ENCODE data around the gene CALM3. TPM values are rescaled to one million over a fixed set of nuclear protein-coding genes. Genes with fewer than 3 reads are reported as not detected.

The CALM3 gene
- total RNA-seq, 3 donors from 2014 or later, result 241 to 325 (median 252) TPM

- Histone ChIP-seq H3K4me3 (peak overlapping the region; percentile 97), H3K36me3 (ENCODE audit: low read depth) (peaks cover 3% of the 10 kb centered on the region), H3K9me3 (peaks cover 9% of the 10 kb centered on the region), H3K4me1 (ENCODE audit: low read depth) (peaks cover 18% of the 10 kb centered on the region)
- ATAC-seq (peak; percentile 91), DNase-seq (peak; percentile 97 to 99 (median 99))
- TF ChIP-seq, protein P1, sequence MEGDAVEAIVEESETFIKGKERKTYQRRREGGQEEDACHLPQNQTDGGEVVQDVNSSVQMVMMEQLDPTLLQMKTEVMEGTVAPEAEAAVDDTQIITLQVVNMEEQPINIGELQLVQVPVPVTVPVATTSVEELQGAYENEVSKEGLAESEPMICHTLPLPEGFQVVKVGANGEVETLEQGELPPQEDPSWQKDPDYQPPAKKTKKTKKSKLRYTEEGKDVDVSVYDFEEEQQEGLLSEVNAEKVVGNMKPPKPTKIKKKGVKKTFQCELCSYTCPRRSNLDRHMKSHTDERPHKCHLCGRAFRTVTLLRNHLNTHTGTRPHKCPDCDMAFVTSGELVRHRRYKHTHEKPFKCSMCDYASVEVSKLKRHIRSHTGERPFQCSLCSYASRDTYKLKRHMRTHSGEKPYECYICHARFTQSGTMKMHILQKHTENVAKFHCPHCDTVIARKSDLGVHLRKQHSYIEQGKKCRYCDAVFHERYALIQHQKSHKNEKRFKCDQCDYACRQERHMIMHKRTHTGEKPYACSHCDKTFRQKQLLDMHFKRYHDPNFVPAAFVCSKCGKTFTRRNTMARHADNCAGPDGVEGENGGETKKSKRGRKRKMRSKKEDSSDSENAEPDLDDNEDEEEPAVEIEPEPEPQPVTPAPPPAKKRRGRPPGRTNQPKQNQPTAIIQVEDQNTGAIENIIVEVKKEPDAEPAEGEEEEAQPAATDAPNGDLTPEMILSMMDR (IDR thresholded peaks at IDR 0.05), result no peak
- intact Hi-C loops (cut with DNase I, micrococcal nuclease), result no loop called here
These were observed 479 bp upstream of the CALM3 start for GRCh38 chr19:46600384-46601317.

- TF ChIP-seq, protein P1 (IDR thresholded peaks at IDR 0.05), result no peak
- Histone ChIP-seq H3K4me3 (no peak overlapping the region), H3K9me3 (peaks cover 9% of the 10 kb centered on the region), H3K36me3 (ENCODE audit: low read depth) (peaks cover 3% of the 10 kb centered on the region), H3K4me1 (ENCODE audit: low read depth) (peaks cover 18% of the 10 kb centered on the region)
- ATAC-seq, result peak; percentile 3
- peak in 2 of 3 donors; percentile 59 to 63 for DNase-seq
- intact Hi-C loops (cut with DNase I, micrococcal nuclease), result no loop called here
These were observed 1.5 kb downstream of the CALM3 start for GRCh38 chr19:46602392-46603194.

DNA sequence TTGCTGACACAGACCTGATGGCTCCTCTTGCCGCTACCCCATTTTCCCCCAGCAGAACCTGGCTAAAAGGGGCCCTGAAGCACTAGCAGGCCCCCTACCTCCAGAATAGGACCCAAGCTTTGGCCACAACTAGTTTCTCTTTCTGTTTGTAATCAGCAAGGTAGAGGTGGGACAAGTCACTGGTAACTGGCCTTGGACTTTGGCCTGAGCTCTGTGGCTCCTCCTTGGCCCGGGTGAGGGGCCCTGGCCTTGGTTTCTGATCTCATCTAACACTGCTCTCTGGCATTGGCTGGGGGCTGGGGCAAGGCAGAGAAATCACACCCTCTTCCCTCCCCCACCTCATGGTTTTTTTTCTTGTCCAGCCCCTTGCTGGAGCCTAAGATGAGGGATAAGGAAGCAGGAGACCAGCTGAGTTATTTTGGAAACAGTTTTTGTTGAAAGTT, 2.1 kb downstream of the CALM3 start:
- H3K4me3 ChIP-seq, result no peak overlapping the region
- intact Hi-C loops (cut with DNase I, micrococcal nuclease), result no loop called here
- peaks cover 7% of the 10 kb centered on the region for H3K9me3 ChIP-seq
- peaks cover 4% of the 10 kb centered on the region for H3K36me3 ChIP-seq (ENCODE audit: low read depth)
- ATAC-seq (peak; percentile 48), DNase-seq (peak; percentile 75 to 83 (median 82))
- H3K4me1 ChIP-seq (ENCODE audit: low read depth), result peaks cover 18% of the 10 kb centered on the region
- TF ChIP-seq, protein P1 (IDR thresholded peaks at IDR 0.05), result no peak

GRCh38 chr19:46603752-46604231, 2.7 kb downstream of the CALM3 start:
- ATAC-seq (no peak), DNase-seq (peak in 1 of 3 donors; percentile 35)
- Histone ChIP-seq H3K9me3 (peaks cover 2% of the 10 kb centered on the region), H3K4me3 (no peak overlapping the region), H3K36me3 (ENCODE audit: low read depth) (peaks cover 10% of the 10 kb centered on the region), H3K4me1 (ENCODE audit: low read depth) (peaks cover 18% of the 10 kb centered on the region)
- intact Hi-C loops (cut with DNase I, micrococcal nuclease), result no loop called here
- TF ChIP-seq, protein P1 (IDR thresholded peaks at IDR 0.05), result no peak

DNA sequence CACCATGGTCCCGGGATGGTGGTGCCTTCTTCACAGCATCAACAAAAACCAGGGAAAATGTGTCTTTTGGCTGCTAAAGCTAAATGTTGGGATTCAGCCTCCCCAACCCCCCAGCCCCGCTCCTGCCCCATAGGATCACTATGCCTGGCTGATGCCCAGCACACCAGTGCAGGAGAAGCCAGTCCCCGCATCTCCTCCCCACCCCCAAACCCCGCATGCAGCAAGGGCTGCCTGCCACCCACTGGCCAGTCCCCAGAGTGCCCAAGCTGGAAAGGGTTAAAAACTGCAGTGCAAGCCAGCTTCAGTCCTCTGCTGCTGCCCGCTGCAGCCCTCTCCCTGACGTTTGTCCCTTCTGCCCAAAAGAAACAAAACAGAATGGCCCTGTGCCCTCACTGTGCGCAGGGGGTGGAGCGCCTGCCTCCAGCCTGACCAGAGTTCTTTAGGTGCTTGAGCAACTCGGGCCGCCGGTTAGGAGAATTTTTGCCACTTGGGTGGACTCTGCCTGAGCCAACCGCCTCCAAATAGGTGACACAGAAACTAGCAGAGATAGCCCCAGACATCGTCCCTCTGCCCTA, 3.7 kb downstream of the CALM3 start:
- no peak for ATAC-seq
- TF ChIP-seq, protein P1 (IDR thresholded peaks at IDR 0.05), result no peak
- Histone ChIP-seq H3K9me3 (no peaks in the 10 kb centered on the region), H3K4me3 (no peak overlapping the region), H3K4me1 (ENCODE audit: low read depth) (peaks cover 18% of the 10 kb centered on the region), H3K36me3 (ENCODE audit: low read depth) (peaks cover 17% of the 10 kb centered on the region)
- DNase-seq, result peak in 1 of 3 donors; percentile 34
- intact Hi-C loops (cut with DNase I, micrococcal nuclease), result no loop called here

All from mucosa of descending colon (tissue), 3 donors.